ENCODE results near the gene GPR37L1. TPM values are rescaled to one million over a fixed set of nuclear protein-coding genes. Genes with fewer than 3 reads are reported as not detected.

GPR37L1 gene
- total and polyA plus RNA-seq, 2 of the 8 experiments (the other 6 are each of a cell fraction or from before 2014, with no cell fraction given), result 0.13 to 0.23 TPM

- Histone ChIP-seq H2AK5ac (ENCODE audit: low read depth, low read length) (0 out of 2 replicates have a peak overlapping the region, but pooled peaks have one; percentile 34), H3K9me3 (ENCODE audit: insufficient read depth in 2 of 2, low read depth in 1 of 2, low read length in 1 of 2) (no peaks in the 10 kb centered on the region; a peak in 1 of 4 replicates), H3K36me3 (ENCODE audit: control insufficient read depth in 2 of 4, insufficient read depth in 4 of 4, low read length in 3 of 4) (no peaks in the 10 kb centered on the region), H3K79me2 (ENCODE audit: control insufficient read depth in 1 of 2, insufficient read depth in 2 of 2, low read length in 2 of 2) (no peaks in the 10 kb centered on the region), H4K5ac (ENCODE audit: insufficient read length, low read depth, low read length) (no peak overlapping the region), H3K79me1 (ENCODE audit: low read depth, low read length) (no peaks in the 10 kb centered on the region), H2BK12ac (ENCODE audit: low read depth, low read length) (peak overlapping the region; percentile 39; the same call in 1 of the 2 replicates), H2BK20ac (ENCODE audit: low read length) (no peak overlapping the region), H3K4me3 (ENCODE audit: extremely low read depth in 1 of 4, insufficient read depth in 2 of 4, low read depth in 3 of 4, low read length in 4 of 4) (no peak overlapping the region), H3K56ac (replicated peaks; ENCODE audit: insufficient read length, low read depth, low read length) (no peak overlapping the region), H2AFZ (ENCODE audit: low read length) (no peak overlapping the region), H3K9ac (replicated peaks in 1 of 4; ENCODE audit: extremely low read depth in 1 of 4, low read depth in 3 of 4, low read length in 3 of 4) (no peak overlapping the region), H4K20me1 (replicated peaks in 1 of 2; ENCODE audit: control insufficient read depth in 1 of 2, insufficient read depth in 2 of 2, low read length in 2 of 2) (no peaks in the 10 kb centered on the region), H4K91ac (replicated peaks; ENCODE audit: insufficient read length, low read length) (peak overlapping the region; percentile 4), H2BK15ac (ENCODE audit: low read length) (no peak overlapping the region), H3K14ac (ENCODE audit: insufficient read length) (no peak overlapping the region), H3K23ac (ENCODE audit: insufficient read length) (no peak overlapping the region), H2BK120ac (replicated peaks; ENCODE audit: low read depth, low read length) (no peak overlapping the region), H3K23me2 (ENCODE audit: low read depth, low read length) (no peaks in the 10 kb centered on the region), H3K4me2 (ENCODE audit: insufficient read depth in 1 of 2, low read depth in 2 of 2, low read length in 2 of 2) (no peak overlapping the region), H2BK5ac (ENCODE audit: low read depth, low read length) (peak overlapping the region; percentile 68; the same call in 1 of the 2 replicates), H3K18ac (ENCODE audit: extremely low read depth, low read length) (peak overlapping the region; percentile 55; the same call in 1 of the 2 replicates), H3K27me3 (replicated peaks in 1 of 4; ENCODE audit: control insufficient read depth in 3 of 4, extremely low read depth in 1 of 4, insufficient read depth in 3 of 4, low read length in 3 of 4) (no peaks in the 10 kb centered on the region), H4K8ac (ENCODE audit: extremely low read depth, insufficient read depth, low read length) (0 out of 2 replicates have a peak overlapping the region, but pooled peaks have one; percentile 37), H3K4ac (replicated peaks; ENCODE audit: insufficient read length, low read depth, low read length) (no peak overlapping the region), H3K27ac (ENCODE audit: low read depth, low read length) (no peak overlapping the region), H3K4me1 (replicated peaks in 1 of 4; ENCODE audit: control insufficient read depth in 3 of 4, insufficient read depth in 4 of 4, low read length in 3 of 4) (peaks cover 2 to 29% (median 11%) of the 10 kb centered on the region in 4 experiments)
- no peak for DNase-seq (ENCODE audit: low read depth in 1 of 2, low spot score in 2 of 2)
- no peak for FAIRE-seq
- ChIA-PET CTCF (ENCODE audit: partially characterized antibody) (interaction anchor here (0.8 to 2.7 kb wide), 7 partner anchors 9 to 333 kb away, joined by 3 to 10 read pairs (median 3); partner anchors contain the start of gene LGR6), POLR2A (ENCODE audit: partially characterized antibody) (no interaction called here)
- WGBS, 2 experiments (ENCODE audit: extremely low coverage in 1 of 2, insufficient coverage in 1 of 2, insufficient read length in 1 of 2, insufficient replicate concordance in 2 of 2, low coverage in 1 of 2, low lambda C conversion rate in 2 of 2, missing lambda C conversion rate in 1 of 2), result 87% methylated on average over 9 of the region's 10 CpGs; no CpG with 5 or more reads in 1 of the 2 experiments
- TF ChIP-seq RAD21 (IDR thresholded peaks at IDR 0.05 in 1 of 2, conservative IDR thresholded peaks at IDR 0.05 in 1 of 2; ENCODE audit: low read depth in 2 of 2, low read length in 2 of 2) (no peak), EP300 (IDR thresholded peaks at IDR 0.05; ENCODE audit: borderline replicate concordance in 1 of 2, low read depth in 2 of 2, low read length in 2 of 2) (no peak), POLR2A (IDR thresholded peaks at IDR 0.05; ENCODE audit: control extremely low read depth in 1 of 2, low read depth in 2 of 2, low read length in 2 of 2) (no peak), RNF2 (IDR thresholded peaks at IDR 0.05; ENCODE audit: borderline replicate concordance, low read depth, low read length, missing control alignments, poor library complexity, severe bottlenecking) (no peak), HDAC6 (IDR thresholded peaks at IDR 0.05; ENCODE audit: low read depth, low read length) (no peak), ATF2 (IDR thresholded peaks at IDR 0.05; ENCODE audit: low read length) (no peak), CEBPB (IDR thresholded peaks at IDR 0.05; ENCODE audit: low read depth, low read length) (no peak), MAX (IDR thresholded peaks at IDR 0.05) (peak; percentile 49; the same call in 1 of the 2 replicates), TAF7 (optimal IDR thresholded peaks at IDR 0.05; ENCODE audit: borderline replicate concordance, low read depth, low read length) (no peak)
Measured at GRCh38 chr1:202158810-202159533, 36.3 kb downstream of the GPR37L1 start.
